Activated T-helper 1 cell treated with anti-CD3 and anti-CD28 coated beads, Interleukin-12 subunit alpha, Interleukin-12 subunit beta, Interleukin-2, Interleukin-4 antibody, amounts not matched to agents 30 ng/mL and 10 ng/mL and 1 ng/mL, durations not matched to agents 14 hours and 24 hours and 36 hours (primary cell): ENCODE results near the gene CUX1. TPM values are rescaled to one million over a fixed set of nuclear protein-coding genes. Genes with fewer than 3 reads are reported as not detected.
A peak's percentile ranks its signal among the peaks of the same experiment; 100 is the strongest.

Experiments used
- DNase-seq: peaks from one replicate; pipeline ENCODE4 v3.0.0; 2021; ENCODE audit warnings: low spot score
- H3K27ac Mint-ChIP-seq: one replicate; pipeline ENCODE4 v1.8.0; 2021; ENCODE audit warnings: mild to moderate bottlenecking, mixed read lengths
- H3K27me3 Mint-ChIP-seq: one replicate; pipeline ENCODE4 v1.8.0; 2022; ENCODE audit warnings: mild to moderate bottlenecking, moderate library complexity, mixed read lengths; ENCODE audit not compliant: insufficient read depth
- H3K36me3 Mint-ChIP-seq: one replicate; pipeline ENCODE4 v1.8.0; 2021; ENCODE audit warnings: low read depth, mixed read lengths
- H3K4me1 Mint-ChIP-seq: one replicate; pipeline ENCODE4 v1.8.0; 2021; ENCODE audit warnings: low read depth, mixed read lengths
- H3K4me3 Mint-ChIP-seq: one replicate; pipeline ENCODE4 v1.8.0; 2021; ENCODE audit warnings: mild to moderate bottlenecking, moderate library complexity, mixed read lengths
- H3K9me3 Mint-ChIP-seq: one replicate; pipeline ENCODE4 v1.8.0; 2021; ENCODE audit warnings: mixed read lengths
- intact Hi-C: fragments of 100-400 bp; cut with micrococcal nuclease; formaldehyde crosslinking; loops from one replicate; pipeline ENCODE4 v1.15.1; 2024
- total RNA-seq: library from RNA; stranded (reverse); gene quantifications from 2 replicates; pipeline ENCODE4 v1.2.3, GENCODE V29; 2022

Gene CUX1
- total RNA-seq, 1 donor from 2014 or later = 26.9 TPM

DNA sequence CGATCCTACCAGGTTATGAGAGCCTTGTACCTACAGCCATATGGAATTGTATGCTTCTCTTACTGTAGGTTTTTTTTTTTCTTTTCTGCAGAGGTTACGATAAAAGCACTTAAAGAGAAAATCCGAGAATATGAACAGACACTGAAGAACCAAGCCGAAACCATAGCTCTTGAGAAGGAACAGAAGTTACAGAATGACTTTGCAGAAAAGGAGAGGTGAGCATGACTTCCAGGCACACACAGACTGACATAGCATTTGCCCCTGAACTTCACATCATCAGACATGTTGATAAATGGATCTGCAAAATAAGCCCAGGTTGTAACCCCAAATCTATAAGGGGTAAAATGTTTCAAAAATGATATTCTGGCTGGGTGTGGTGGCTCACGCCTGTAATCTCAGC, 286.8 kb downstream of the CUX1 start:
- H3K27me3 Mint-ChIP-seq = no peaks in the 10 kb centered on the region

DNA sequence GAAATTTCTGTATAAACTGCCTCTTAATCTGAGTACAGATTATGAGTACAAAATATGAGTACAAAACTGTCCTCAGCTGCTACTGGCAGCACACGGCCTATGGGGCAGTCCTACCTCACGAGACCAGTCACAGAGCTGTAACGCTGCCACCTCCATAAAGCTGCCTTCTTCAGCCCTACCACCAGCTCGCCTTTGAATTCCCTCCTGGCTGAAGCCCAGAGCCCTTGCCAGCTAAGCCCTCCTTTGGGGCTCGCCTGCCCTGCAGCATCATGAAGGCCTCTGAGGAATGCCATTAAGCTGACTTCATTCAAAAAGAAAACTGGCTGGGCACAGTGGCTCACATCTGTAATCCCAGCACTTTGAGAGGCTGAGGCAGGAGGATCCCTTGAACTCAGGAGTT, 289.2 kb downstream of the CUX1 start:
- Mint-ChIP-seq H3K36me3 (peaks cover 6% of the 10 kb centered on the region), H3K4me3 (no peak overlapping the region), H3K9me3 (no peaks in the 10 kb centered on the region), H3K4me1 (no peaks in the 10 kb centered on the region), H3K27ac (no peak overlapping the region), H3K27me3 (no peaks in the 10 kb centered on the region)
- intact Hi-C loops = no loop called here
- DNase-seq = no peak

More for the DNA sequence above, 286.8 kb downstream of the CUX1 start:
- intact Hi-C loops = no loop called here
- DNase-seq = no peak
- H3K4me1 Mint-ChIP-seq = no peaks in the 10 kb centered on the region
- peaks cover 6% of the 10 kb centered on the region for H3K36me3 Mint-ChIP-seq
- H3K27ac Mint-ChIP-seq = no peak overlapping the region
- no peaks in the 10 kb centered on the region for H3K9me3 Mint-ChIP-seq
- H3K4me3 Mint-ChIP-seq = no peak overlapping the region

DNA sequence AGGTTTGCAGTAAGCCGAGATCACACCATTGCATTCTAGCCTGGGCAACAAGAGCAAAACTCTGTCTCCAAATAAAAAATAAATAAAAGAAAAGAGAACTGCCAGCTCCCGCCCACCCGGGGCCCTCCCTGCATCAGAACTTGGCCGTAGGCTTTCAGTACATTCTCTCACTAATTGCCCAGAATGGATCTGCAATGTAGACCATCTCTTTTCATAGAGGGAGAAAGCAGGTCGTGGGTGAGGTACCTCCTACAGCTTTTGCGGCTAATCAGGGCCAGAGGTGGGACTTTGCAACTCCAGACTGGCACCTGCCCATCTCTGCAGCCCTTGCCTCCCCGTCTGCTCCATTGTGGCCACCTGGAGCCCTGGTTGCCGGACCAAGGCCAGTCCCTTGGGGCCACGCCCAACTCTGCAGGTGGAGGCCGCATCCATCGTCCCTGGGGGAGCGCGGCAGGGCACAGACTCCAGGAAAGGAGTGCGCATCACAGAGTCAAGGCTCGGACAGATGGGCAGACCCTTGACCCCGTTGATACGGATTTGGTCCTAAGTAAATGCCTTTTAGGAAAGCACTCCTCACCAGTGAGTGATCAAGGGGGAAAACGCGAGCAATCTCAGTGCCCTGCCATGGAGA, 290.2 kb downstream of the CUX1 start:
- peaks cover 6% of the 10 kb centered on the region for H3K36me3 Mint-ChIP-seq
- H3K4me1 Mint-ChIP-seq = no peaks in the 10 kb centered on the region
- intact Hi-C loops = no loop called here

GRCh38 chr7:102111061-102112041, 293.9 kb downstream of the CUX1 start:
- intact Hi-C loops = no loop called here
- H3K4me1 Mint-ChIP-seq = no peaks in the 10 kb centered on the region
- no peak for DNase-seq
- H3K4me3 Mint-ChIP-seq = no peak overlapping the region
- no peaks in the 10 kb centered on the region for H3K9me3 Mint-ChIP-seq
- H3K27me3 Mint-ChIP-seq = no peaks in the 10 kb centered on the region
- H3K27ac Mint-ChIP-seq = no peak overlapping the region
- H3K36me3 Mint-ChIP-seq = peaks cover 5% of the 10 kb centered on the region

More for the DNA sequence above, 290.2 kb downstream of the CUX1 start:
- H3K27me3 Mint-ChIP-seq = no peaks in the 10 kb centered on the region
- DNase-seq = no peak
- no peaks in the 10 kb centered on the region for H3K9me3 Mint-ChIP-seq
- no peak overlapping the region for H3K4me3 Mint-ChIP-seq
- no peak overlapping the region for H3K27ac Mint-ChIP-seq

DNA sequence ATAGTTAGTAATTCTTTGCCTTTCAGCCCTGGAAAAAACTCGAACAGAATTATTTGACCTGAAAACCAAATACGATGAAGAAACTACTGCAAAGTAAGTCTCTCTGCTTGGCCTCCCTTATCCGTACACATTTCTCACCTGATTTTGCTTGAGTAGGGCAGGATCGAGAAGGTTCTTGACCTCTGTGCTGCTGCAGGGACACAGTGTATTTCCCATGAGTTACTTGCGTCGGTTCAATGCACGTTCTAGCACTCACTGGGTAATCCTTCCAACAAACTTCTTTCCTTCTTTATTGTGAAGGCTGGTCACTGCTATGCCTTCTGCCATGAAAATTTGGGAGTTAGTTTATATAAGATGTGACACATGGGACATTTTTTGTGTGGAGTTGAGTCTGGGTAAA, 297.8 kb downstream of the CUX1 start:
- peaks cover 3% of the 10 kb centered on the region for H3K36me3 Mint-ChIP-seq

DNA sequence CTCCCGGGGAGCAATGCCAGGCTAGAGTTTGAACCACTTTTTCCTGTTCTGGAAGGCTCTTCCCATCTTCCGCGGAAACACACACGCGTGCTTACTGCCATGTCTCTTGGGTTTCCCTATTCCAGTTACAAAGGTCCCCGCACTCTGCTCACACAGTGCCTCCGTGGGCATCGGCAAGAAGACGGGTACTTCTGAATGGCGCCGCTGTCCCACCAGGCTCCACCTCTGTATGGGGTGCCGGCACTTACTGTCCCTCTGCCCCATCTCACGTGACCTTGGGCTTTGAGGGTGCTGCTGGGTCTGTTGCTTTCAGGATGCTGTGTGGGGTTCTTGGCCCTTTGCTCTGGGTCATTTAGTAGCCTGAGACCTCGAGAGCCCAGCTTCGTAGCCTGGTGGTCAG, 298.5 kb downstream of the CUX1 start:
- H3K4me1 Mint-ChIP-seq = no peaks in the 10 kb centered on the region
- peaks cover 3% of the 10 kb centered on the region for H3K36me3 Mint-ChIP-seq
- H3K27ac Mint-ChIP-seq = no peak overlapping the region
- H3K9me3 Mint-ChIP-seq = no peaks in the 10 kb centered on the region
- DNase-seq = no peak
- H3K4me3 Mint-ChIP-seq = no peak overlapping the region
- intact Hi-C loops = no loop called here
- no peaks in the 10 kb centered on the region for H3K27me3 Mint-ChIP-seq

More for the DNA sequence above, 297.8 kb downstream of the CUX1 start:
- Mint-ChIP-seq H3K27me3 (no peaks in the 10 kb centered on the region), H3K4me1 (no peaks in the 10 kb centered on the region), H3K9me3 (no peaks in the 10 kb centered on the region), H3K4me3 (no peak overlapping the region), H3K27ac (no peak overlapping the region)
- DNase-seq = no peak
- intact Hi-C loops = no loop called here

- Mint-ChIP-seq H3K9me3 (no peaks in the 10 kb centered on the region), H3K27ac (no peak overlapping the region), H3K36me3 (peaks cover 3% of the 10 kb centered on the region), H3K27me3 (no peaks in the 10 kb centered on the region), H3K4me1 (peaks cover 13% of the 10 kb centered on the region), H3K4me3 (no peak overlapping the region)
- no peak for DNase-seq
- intact Hi-C loops = no loop called here
These were observed 300.3 kb downstream of the CUX1 start for GRCh38 chr7:102117743-102118142.

DNA sequence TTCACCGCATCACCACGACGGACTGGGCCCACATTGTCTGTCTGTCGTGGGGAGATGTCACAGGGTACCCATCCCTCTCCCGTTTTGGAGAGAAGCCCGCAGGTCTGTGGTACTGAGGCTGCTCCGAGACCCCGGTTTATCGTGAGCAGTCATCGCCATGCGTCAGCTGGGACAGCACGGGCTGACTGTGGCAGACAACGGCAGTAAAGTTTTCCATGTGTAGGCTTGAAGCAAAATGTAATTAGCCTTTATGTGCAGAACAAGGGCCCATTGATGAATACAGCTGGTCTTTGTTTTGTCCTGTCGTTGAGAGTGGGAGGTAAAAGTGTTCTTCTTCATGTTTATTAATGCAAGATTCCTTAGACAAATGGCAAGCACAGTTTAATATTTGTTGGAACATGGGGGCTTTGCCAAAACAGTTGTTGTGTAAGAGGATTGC, 301.8 kb downstream of the CUX1 start:
- intact Hi-C loops = no loop called here
- Mint-ChIP-seq H3K9me3 (no peaks in the 10 kb centered on the region), H3K27me3 (no peaks in the 10 kb centered on the region), H3K36me3 (peaks cover 3% of the 10 kb centered on the region), H3K27ac (no peak overlapping the region), H3K4me1 (peaks cover 14% of the 10 kb centered on the region), H3K4me3 (no peak overlapping the region)
- no peak for DNase-seq

DNA sequence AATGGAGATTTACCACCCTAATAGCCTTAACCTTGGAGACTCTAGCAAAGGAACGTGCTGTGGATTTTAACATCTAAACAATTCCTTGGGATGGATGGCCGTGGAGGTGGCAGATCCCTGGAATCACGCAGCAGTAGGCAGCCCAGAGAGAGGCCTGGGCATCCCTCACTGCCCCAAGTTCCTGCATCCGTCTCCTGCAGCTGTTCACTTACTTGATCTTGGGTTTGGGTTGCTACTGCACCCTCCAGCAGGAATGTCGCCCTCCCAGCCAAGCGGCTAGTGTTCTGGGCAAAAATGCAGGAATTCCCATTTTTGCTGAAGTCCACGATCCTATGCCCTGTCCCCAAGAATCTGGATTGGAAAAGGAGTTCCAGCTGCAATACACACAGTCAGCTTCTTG, 302.5 kb downstream of the CUX1 start:
- no peaks in the 10 kb centered on the region for H3K27me3 Mint-ChIP-seq
- DNase-seq = no peak
- peaks cover 14% of the 10 kb centered on the region for H3K4me1 Mint-ChIP-seq
- H3K9me3 Mint-ChIP-seq = no peaks in the 10 kb centered on the region
- no peak overlapping the region for H3K4me3 Mint-ChIP-seq
- peaks cover 2% of the 10 kb centered on the region for H3K36me3 Mint-ChIP-seq
- intact Hi-C loops = no loop called here
- H3K27ac Mint-ChIP-seq = no peak overlapping the region

GRCh38 chr7:102120666-102121195, 303.3 kb downstream of the CUX1 start:
- Mint-ChIP-seq H3K4me1 (peaks cover 14% of the 10 kb centered on the region), H3K9me3 (no peaks in the 10 kb centered on the region), H3K36me3 (no peaks in the 10 kb centered on the region), H3K4me3 (no peak overlapping the region), H3K27me3 (no peaks in the 10 kb centered on the region), H3K27ac (no peak overlapping the region)
- intact Hi-C loops = no loop called here
- DNase-seq = no peak

DNA sequence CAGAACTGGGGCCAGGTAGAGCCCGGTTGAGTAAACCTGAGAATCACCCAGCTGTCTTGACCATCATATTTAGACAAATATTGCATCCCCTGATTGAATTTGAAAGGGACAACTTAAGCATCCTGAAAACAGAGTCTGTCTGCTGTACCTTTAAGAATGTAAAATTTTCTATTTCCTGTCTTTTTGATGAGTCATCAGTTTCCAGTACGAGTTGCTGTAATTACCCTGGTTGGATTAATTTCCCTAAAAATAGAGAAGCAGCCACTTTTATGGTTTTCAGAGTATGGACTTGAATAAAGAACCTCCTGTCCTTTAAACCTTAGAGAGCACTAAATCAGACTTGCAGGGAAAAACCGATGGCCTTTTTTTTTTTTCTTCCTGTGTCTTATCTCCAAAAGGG, 304.6 kb downstream of the CUX1 start:
- no peak for DNase-seq
- Mint-ChIP-seq H3K4me3 (peak overlapping the region; percentile 11), H3K4me1 (peaks cover 14% of the 10 kb centered on the region), H3K27me3 (no peaks in the 10 kb centered on the region), H3K9me3 (no peaks in the 10 kb centered on the region), H3K36me3 (no peaks in the 10 kb centered on the region), H3K27ac (peak overlapping the region; percentile 61)
- intact Hi-C loops = no loop called here

- Mint-ChIP-seq H3K4me1 (peaks cover 14% of the 10 kb centered on the region), H3K27me3 (no peaks in the 10 kb centered on the region), H3K4me3 (no peak overlapping the region), H3K9me3 (no peaks in the 10 kb centered on the region), H3K36me3 (no peaks in the 10 kb centered on the region), H3K27ac (no peak overlapping the region)
- no peak for DNase-seq
- intact Hi-C loops = no loop called here
These were observed 307.7 kb downstream of the CUX1 start for GRCh38 chr7:102125127-102125596.

- intact Hi-C loops = no loop called here
- Mint-ChIP-seq H3K36me3 (no peaks in the 10 kb centered on the region), H3K27me3 (no peaks in the 10 kb centered on the region), H3K4me3 (no peak overlapping the region), H3K27ac (no peak overlapping the region), H3K4me1 (no peaks in the 10 kb centered on the region), H3K9me3 (no peaks in the 10 kb centered on the region)
- no peak for DNase-seq
These were observed 310.9 kb downstream of the CUX1 start for GRCh38 chr7:102128303-102128702.
